ENCODE data around the gene MED19.
"Not testable (repeated sequence)": the region's sequence is repeated elsewhere in the genome, so short reads cannot be mapped to it uniquely, and the experiment has no call there.

Gene MED19

DNA sequence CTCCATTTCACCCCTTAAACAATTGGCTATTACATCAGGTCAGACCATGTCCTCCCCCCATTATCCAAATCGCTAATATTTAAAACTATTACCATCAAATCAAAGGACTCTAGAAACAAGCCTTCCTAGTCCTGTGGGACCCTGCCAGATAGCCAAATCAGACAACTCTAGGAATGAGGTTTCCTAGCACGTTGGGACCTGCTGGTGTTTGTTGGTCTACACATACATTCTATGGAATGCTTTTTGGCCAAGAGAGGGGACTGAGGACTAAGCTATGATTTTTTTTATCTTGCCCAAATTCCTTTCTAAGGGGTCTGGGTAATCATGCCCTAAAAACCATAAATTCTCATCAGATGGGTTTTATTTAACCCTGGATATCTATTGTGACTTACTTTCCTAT, 15.2 kb upstream of the MED19 start:
- H3K27ac ChIP-seq: no peak overlapping the region
- TF ChIP-seq, protein P1, sequence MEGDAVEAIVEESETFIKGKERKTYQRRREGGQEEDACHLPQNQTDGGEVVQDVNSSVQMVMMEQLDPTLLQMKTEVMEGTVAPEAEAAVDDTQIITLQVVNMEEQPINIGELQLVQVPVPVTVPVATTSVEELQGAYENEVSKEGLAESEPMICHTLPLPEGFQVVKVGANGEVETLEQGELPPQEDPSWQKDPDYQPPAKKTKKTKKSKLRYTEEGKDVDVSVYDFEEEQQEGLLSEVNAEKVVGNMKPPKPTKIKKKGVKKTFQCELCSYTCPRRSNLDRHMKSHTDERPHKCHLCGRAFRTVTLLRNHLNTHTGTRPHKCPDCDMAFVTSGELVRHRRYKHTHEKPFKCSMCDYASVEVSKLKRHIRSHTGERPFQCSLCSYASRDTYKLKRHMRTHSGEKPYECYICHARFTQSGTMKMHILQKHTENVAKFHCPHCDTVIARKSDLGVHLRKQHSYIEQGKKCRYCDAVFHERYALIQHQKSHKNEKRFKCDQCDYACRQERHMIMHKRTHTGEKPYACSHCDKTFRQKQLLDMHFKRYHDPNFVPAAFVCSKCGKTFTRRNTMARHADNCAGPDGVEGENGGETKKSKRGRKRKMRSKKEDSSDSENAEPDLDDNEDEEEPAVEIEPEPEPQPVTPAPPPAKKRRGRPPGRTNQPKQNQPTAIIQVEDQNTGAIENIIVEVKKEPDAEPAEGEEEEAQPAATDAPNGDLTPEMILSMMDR (conservative IDR thresholded peaks at IDR 0.05): no peak

DNA sequence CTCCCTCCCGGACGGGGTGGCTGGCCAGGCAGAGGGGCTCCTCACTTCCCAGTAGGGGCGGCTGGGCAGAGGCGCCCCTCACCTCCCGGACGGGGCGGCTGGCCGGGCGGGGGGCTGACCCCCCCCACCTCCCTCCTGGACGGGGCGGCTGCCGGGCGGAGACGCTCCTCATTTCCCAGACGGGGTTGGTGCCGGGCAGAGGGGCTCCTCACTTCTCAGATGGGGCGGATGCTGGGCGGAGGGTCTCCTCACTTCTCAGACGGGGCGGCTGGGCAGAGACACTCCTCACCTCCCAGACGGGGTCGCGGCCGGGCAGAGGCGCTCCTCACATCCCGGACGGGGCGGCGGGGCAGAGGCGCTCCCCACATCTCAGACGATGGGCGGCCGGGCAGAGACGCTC, 4.7 kb upstream of the MED19 start:
- not testable (repeated sequence) for H3K27ac ChIP-seq

DNA sequence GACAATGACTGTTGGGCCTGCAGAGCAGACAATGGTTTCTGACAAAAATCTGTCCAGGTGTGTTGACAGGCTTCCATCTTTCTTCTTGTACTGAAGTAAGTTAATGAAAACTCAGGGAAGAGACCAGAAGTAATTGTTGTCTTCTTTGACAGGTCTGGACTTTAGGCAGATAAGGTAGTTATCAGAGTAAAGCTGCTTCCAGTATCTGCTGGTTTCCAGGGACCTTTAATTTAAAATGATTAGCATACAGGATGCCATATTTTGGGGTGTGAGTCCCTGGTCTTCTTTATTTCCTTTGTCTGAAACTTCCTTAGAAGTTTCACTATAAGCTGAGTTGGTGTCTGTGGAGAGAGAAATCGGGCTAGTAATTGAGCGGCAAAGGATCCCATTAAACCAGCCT, 1.8 kb upstream of the MED19 start:
- TF ChIP-seq, protein P1 (conservative IDR thresholded peaks at IDR 0.05): no peak
- H3K27ac ChIP-seq: peak overlapping the region; percentile 96; the same call in 1 of the 2 replicates

DNA sequence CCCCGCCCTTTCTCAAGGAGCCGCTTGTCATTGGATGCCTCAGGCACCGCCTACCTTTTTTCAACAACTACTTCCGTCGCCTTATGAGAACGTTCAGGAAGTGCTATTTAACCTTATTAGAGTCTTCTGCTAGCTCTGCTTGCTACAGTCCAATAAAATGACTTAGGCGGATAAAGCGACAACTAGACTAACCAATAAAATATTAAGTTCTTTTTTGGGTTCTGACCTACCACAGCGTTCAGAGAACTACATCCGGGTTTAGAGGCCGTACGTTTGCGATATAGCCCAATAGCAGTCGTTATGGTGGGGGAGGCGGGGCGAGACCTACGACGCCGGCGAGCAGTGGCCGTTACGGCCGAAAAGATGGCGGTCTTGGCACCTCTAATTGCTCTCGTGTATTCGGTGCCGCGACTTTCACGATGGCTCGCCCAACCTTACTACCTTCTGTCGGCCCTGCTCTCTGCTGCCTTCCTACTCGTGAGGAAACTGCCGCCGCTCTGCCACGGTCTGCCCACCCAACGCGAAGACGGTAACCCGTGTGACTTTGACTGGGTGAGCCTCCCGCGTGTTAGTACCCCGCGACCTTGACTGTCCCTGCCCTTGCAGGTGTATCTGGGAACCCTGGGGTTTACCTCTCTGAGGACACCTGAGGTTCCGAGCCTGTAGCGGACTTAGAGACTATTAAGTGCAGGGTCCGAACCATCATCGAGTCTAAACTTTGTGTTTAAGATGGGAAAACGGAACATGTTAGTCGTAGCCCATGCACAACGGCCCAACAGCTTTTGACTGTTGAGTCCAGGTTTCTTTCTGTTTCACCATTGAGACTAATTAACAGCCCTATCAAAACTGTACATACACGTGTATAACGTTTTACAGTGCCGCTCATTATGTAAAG, 488 bp upstream of the MED19 start, which contains the start of gene TMX2:
TMX2 (plus strand) TSS at position 338 of the 895 bp plus-strand sequence; CDS start at position 364, 26 bp downstream.
- H3K27ac ChIP-seq: peak within 1 kb of the TSS; percentile 96
- TF ChIP-seq, protein P1 (conservative IDR thresholded peaks at IDR 0.05): no peak

DNA sequence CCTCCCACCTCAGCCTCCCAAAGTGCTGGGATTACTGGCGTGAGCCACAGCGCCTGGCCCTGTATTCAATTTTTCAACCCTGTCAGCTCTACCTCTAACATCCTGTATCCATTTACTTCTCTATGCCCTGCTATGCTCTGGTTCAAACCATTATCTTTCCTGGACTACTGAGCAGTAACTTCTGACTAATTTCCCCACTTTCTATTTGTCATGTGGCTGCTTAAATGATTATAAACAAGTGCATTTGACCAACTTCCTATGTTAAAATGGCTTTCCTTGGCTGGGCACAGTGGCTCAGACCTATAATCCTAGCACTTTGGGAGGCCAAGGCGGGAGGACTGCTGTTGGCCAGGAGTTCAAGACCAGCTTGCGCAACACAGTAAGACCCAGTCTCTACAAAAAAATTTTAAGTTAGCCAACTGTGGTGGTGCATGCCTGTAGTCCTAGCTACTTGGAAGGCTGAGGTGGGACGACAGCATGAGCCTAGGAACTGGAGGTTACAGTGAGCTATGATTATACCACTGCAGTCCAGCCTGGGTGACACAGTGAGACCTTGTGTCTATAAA, 2.1 kb downstream of the MED19 start:
- TF ChIP-seq, protein P1 (conservative IDR thresholded peaks at IDR 0.05): no peak
- no peak overlapping the region; the same call in 1 of the 2 replicates for H3K27ac ChIP-seq

DNA sequence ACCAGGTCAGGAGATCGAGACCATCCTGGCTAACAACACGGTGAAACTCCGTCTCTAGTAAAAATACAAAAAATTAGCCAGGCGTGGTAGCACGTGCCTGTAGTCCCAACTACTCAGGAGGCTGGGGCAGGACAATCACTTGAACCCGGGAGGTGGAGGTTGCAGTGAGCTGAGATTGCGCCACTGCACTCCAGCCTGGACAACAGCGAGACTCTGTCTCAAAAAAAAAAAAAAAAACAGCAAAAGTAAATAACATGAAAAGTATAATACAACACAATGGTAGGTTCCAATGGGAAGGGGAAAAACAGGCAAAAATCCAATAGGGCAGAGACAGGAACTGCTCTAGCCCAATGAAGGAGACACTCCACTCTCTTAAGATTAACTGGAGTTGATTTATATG, 6.6 kb downstream of the MED19 start:
- H3K27ac ChIP-seq: not testable (repeated sequence)

DNA sequence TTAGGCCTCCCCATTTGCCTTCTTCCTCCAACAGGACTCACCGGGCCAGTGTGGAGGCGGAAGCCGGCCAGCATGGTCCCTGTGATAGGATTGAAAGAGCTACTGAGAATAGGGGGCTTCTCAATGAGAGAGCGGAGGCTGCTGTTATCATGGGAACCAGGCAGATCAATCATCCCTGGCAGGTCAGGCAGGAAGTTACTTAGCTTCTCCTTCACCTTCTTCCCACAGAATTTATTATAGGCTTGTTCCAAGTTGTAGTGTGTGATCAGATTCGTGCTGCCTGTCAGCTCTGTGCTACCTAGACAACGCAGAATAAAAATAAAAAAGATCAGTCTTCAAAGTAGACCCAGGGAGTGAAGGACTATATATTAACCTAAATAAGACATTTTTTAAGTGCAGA, 7.1 kb downstream of the MED19 start:
- no peak overlapping the region for H3K27ac ChIP-seq
- TF ChIP-seq, protein P1 (conservative IDR thresholded peaks at IDR 0.05): no peak

DNA sequence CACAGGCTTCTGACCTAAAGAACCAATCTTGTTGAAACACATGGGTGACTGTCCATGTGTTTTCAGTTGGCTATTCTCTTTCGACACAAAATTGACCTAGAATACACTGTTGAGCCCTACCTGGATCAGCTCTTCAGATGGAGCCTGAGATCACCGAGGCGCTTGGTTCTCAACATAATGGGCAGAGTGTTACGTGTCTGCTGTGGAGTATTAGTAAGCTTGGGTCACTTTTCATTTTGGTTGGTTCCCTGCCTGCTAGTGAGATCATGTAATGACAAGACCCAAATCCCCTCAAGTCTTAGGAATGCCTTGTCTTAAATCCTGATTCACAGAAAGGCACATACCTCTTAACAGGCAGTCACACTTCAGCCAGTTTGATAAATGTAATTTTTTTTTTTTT, 8.7 kb downstream of the MED19 start:
- H3K27ac ChIP-seq: no peak overlapping the region
- TF ChIP-seq, protein P1 (conservative IDR thresholded peaks at IDR 0.05): no peak
